Bronchial epithelial cell (primary cell): Measurements from ENCODE around the gene RSPO3. TPM values are rescaled to one million over a fixed set of nuclear protein-coding genes. Genes with fewer than 3 reads are reported as not detected.

Source experiments
- DNase-seq: peaks from one replicate; pipeline ENCODE4 v3.0.0-alpha.2; 2010; ENCODE audit warnings: low read depth
- FAIRE-seq: peaks from 2 replicates; lab custom pipeline; 2011; peaks lifted over from hg19 to GRCh38; lab: Jason Lieb, UNC
- H3K27me3 ChIP-seq: 2 replicates; pipeline ENCODE4 v1.5.1; 2011; ENCODE audit warnings: low read length; ENCODE audit not compliant: control insufficient read depth, insufficient read depth
- H3K36me3 ChIP-seq: 2 replicates; pipeline ENCODE4 v1.5.1; 2011; ENCODE audit warnings: low read length; ENCODE audit not compliant: control insufficient read depth, insufficient read depth
- H3K4me3 ChIP-seq: 2 replicates; pipeline ENCODE4 v1.5.1; 2011; ENCODE audit warnings: mild to moderate bottlenecking, low read depth, low read length, control low read depth
- total RNA-seq: library from RNA; depleted of rRNA; stranded (reverse); fragments of >200 nt; gene quantifications from 2 replicates; pipeline ENCODE4 v1.2.1, GENCODE V29; 2014
- TF ChIP-seq, protein P1 (sequence below): IDR thresholded peaks from 2 replicates; pipeline ENCODE4 v1.5.1; 2011; ENCODE audit warnings: mild to moderate bottlenecking, moderate library complexity, low read length, control low read depth, inconsistent platforms; ENCODE audit not compliant: insufficient read depth, severe bottlenecking

RSPO3 gene
- total RNA-seq, 1 donor from 2014 or later = not detected

DNA sequence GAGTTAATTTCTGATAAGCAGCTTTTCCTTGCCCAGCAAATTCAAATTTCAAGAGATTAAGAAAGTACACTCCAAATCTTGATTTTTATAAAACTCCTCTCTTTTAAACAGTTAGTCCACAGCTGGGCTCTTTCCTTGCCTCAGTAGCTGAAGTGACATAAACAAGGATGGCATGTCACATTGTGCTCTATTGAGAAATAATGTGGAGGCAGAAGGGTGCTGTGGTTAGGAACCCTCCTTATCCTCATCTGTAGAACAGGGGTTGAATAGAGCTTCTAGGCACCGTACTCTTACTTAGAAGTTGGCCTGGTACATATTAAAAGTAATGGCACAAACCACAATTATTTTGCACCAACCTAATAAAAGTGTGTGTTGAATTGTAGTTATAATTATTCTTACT is 70.3 kb downstream of the RSPO3 start:
- FAIRE-seq = no peak
- TF ChIP-seq, protein P1, sequence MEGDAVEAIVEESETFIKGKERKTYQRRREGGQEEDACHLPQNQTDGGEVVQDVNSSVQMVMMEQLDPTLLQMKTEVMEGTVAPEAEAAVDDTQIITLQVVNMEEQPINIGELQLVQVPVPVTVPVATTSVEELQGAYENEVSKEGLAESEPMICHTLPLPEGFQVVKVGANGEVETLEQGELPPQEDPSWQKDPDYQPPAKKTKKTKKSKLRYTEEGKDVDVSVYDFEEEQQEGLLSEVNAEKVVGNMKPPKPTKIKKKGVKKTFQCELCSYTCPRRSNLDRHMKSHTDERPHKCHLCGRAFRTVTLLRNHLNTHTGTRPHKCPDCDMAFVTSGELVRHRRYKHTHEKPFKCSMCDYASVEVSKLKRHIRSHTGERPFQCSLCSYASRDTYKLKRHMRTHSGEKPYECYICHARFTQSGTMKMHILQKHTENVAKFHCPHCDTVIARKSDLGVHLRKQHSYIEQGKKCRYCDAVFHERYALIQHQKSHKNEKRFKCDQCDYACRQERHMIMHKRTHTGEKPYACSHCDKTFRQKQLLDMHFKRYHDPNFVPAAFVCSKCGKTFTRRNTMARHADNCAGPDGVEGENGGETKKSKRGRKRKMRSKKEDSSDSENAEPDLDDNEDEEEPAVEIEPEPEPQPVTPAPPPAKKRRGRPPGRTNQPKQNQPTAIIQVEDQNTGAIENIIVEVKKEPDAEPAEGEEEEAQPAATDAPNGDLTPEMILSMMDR = no peak
- Histone ChIP-seq H3K27me3 (no peaks in the 10 kb centered on the region), H3K4me3 (no peak overlapping the region), H3K36me3 (no peaks in the 10 kb centered on the region)
- DNase-seq = no peak

DNA sequence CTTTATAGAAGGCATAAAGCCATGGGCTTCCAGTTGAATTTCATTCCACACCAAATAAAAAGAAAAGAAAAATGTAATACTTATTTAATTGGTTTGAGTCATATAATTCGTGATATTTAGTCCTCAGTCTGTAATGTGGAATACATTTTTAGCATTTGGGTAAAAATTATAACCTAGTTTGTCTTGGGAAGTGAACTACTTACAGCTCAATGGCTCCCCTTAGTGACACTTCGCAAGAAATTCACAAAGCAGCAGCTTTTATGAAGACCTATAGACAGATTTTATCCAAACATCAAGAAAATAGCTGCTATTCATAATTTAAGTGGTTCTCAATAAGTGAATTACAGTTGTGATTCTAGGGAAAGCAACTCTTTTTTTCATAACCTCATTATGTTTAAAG is 72.1 kb downstream of the RSPO3 start:
- H3K4me3 ChIP-seq = no peak overlapping the region
- H3K36me3 ChIP-seq = no peaks in the 10 kb centered on the region
- FAIRE-seq (no peak), DNase-seq (peak; percentile 50)
- H3K27me3 ChIP-seq = no peaks in the 10 kb centered on the region
- TF ChIP-seq, protein P1 = peak; percentile 36

DNA sequence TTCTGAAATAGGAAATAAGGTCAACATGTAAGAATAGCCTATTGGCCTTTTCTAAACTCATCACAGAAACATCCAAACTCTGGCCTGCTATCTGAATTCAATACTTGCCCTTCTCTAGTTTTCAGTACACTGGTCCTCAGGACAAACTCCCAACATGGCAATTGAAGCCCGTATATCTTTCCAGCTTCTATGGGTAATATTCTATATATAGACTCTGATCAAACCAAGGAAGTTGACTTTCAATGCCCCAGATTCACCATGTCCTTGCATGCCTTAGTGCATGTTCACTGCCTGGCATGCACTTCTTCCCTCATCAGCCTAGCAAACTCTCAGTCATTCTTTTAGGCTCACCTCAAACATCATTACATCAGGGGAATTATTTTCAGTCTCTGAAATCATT is 73.2 kb downstream of the RSPO3 start:
- Histone ChIP-seq H3K36me3 (no peaks in the 10 kb centered on the region), H3K4me3 (no peak overlapping the region), H3K27me3 (no peaks in the 10 kb centered on the region)
- TF ChIP-seq, protein P1 = no peak
- FAIRE-seq (no peak), DNase-seq (peak; percentile 81)

DNA sequence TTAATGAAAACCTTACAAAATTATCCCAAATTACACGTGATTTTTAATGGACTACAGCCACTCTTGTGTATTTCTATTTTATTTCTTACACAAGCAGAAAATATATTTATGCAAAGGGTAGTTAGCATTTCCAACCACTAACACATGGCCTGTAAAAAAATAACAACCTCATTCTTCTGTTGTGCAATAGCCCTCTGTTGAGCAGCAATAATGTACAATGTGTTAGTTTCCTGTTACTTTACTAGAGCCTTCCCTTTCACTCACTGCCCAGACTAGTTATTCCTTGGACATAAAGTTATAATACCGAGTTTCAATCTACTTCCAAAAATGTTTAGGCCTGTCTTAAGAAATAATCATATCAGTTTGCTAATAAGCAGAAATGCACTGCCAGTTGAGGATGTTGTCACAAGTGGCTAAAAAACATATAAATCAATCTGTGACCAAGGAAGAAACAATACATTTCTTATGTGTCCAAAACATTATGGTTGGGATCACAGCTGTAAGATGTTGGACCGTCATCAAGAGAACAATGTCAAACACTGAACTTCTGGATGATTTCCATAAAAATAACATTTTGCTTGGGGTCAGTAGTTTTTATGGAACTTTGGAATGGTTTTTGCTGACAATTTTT is 74.6 kb downstream of the RSPO3 start:
- FAIRE-seq (no peak), DNase-seq (peak; percentile 39)

DNA sequence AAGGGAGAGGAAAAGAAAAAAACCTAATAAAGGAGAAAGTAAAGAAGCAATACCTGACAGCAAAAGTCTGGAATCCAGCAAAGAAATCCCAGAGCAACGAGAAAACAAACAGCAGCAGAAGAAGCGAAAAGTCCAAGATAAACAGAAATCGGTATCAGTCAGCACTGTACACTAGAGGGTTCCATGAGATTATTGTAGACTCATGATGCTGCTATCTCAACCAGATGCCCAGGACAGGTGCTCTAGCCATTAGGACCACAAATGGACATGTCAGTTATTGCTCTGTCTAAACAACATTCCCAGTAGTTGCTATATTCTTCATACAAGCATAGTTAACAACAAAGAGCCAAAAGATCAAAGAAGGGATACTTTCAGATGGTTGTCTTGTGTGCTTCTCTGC is 77.4 kb downstream of the RSPO3 start:
- DNase-seq = no peak
- H3K36me3 ChIP-seq = no peaks in the 10 kb centered on the region
- H3K4me3 ChIP-seq = no peak overlapping the region
- peaks cover 1% of the 10 kb centered on the region for H3K27me3 ChIP-seq
- TF ChIP-seq, protein P1 = no peak
- no peak for FAIRE-seq

More for the DNA sequence above, 74.6 kb downstream of the RSPO3 start:
- Histone ChIP-seq H3K27me3 (peaks cover 1% of the 10 kb centered on the region), H3K36me3 (no peaks in the 10 kb centered on the region), H3K4me3 (no peak overlapping the region)
- TF ChIP-seq, protein P1 = no peak

DNA sequence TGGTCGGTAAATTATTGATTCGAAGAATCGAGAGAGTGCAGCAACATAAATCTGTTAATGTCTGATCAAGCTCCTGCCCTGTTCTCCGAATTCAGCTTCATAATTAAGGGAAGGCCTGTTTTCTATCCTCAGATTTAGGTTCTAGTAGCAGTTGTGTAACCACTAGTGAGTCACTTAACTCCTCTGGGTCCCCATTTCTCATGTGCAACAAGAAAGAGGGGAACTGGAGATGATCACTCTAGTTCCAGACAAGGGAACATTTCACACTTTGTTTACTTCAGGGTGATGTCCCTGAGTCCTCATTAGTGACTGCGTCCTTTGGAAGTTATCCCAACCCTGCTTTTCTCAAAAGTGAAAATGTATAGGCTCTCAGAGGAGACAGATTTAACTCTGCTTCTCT is 80.1 kb downstream of the RSPO3 start:
- TF ChIP-seq, protein P1 = no peak
- H3K36me3 ChIP-seq = no peaks in the 10 kb centered on the region
- H3K4me3 ChIP-seq = no peak overlapping the region
- FAIRE-seq = no peak
- DNase-seq = peak; percentile 21
- peaks cover 1% of the 10 kb centered on the region for H3K27me3 ChIP-seq
